Body of pancreas (tissue), 4 donors: ENCODE measurements around the gene CST7. TPM values are rescaled to one million over a fixed set of nuclear protein-coding genes. Genes with fewer than 3 reads are reported as not detected.

Source experiments
- ATAC-seq: fragments of 150-250 bp; one replicate; pipeline ENCODE4 v1.9.1; 2016
- DNase-seq, 4 donors: peaks; one replicate each; pipeline ENCODE4 v3.0.0-alpha.2; 2019
- H3K27ac ChIP-seq, 4 donors: fragments of 200-600 bp; sonication (generic); 1 replicate in 3 of 4; 2 replicates in 1 of 4; pipeline versions ENCODE4 v1.5.1 to v1.6.1; 2016 to 2019; ENCODE audit warnings: mild to moderate bottlenecking in 1 of 4, mixed read lengths in 1 of 4, moderate library complexity in 1 of 4
- H3K27me3 ChIP-seq, 2 donors: fragments of 200-600 bp; sonication (generic); one replicate each; pipeline ENCODE4 v1.6.0; 2016; ENCODE audit warnings: mild to moderate bottlenecking in 1 of 2
- H3K36me3 ChIP-seq, 2 donors: fragments of 200-600 bp; sonication (generic); replicated peaks in 1 of 2; 2 replicates each; pipeline ENCODE4 v1.5.1; 2016; ENCODE audit warnings: low read depth in 2 of 2; ENCODE audit not compliant: insufficient read depth in 1 of 2
- H3K4me1 ChIP-seq: fragments of 200-600 bp; sonication (generic); one replicate; pipeline ENCODE4 v1.6.0; 2016
- H3K4me3 ChIP-seq, 2 donors: fragments of 200-600 bp; sonication (generic); 1 replicate in 1 of 2; 2 replicates in 1 of 2; pipeline ENCODE4 v1.5.1; 2016 to 2019
- H3K9me3 ChIP-seq, 3 donors: fragments of 200-600 bp; sonication (generic); 1 replicate in 2 of 3; 2 replicates in 1 of 3; pipeline ENCODE4 v1.5.1; 2016
- POLR2A ChIP-seq, 3 donors: fragments of 450-650 bp; IDR thresholded peaks; one replicate each; pipeline ENCODE4 v1.6.1; 2016; ENCODE audit warnings: antibody characterized with exemption in 3 of 3, mild to moderate bottlenecking in 2 of 3
- WGBS, 2 donors: methylation state at CpG; one replicate each; pipeline ENCODE4 v1.1.5; 2017; 5-methylcytosine and 5-hydroxymethylcytosine counted together
- intact Hi-C: fragments of 100-400 bp; cut with DNase I; formaldehyde crosslinking; loops from one replicate; pipeline ENCODE4 v1.15.1; 2023
- total RNA-seq, 2 donors: library from RNA; depleted of rRNA; stranded (reverse); fragments of >200 nt; gene quantifications; one replicate each; pipeline ENCODE4 v1.1.0, GENCODE V29; 2016
- TF ChIP-seq, protein P1 (sequence below), 7 experiments: fragments of 450-650 bp in 4 of 7; fragments of 200-600 bp in 3 of 7; sonication (generic) in 3 of 7; IDR thresholded peaks; one replicate each; pipeline ENCODE4 v1.5.1; 2016 to 2019; ENCODE audit warnings: antibody characterized with exemption in 7 of 7

CST7 gene
- total RNA-seq, 2 donors from 2014 or later: 1.8 to 4.0 TPM

DNA sequence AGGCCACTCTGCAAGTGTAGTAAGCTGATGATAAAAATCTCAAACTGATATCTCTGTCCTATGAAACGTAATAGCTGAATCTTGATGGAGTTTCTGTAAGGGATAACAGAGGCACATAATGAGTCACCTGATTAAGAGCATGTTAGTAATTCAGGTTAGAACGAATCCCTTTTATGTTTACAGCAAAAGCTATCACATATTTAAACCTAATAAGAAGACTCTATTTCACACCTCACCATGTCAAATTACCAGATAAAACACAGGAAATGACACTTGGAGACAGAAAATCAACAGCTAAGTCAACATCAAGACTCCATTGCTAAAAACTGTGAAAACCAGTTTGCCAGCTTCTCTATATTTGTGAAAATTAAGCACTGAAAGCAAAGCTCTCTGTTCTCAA is 11.8 kb downstream of the CST7 start:
- Histone ChIP-seq H3K27ac (no peak overlapping the region), H3K36me3 (peaks cover 0 to 14% of the 10 kb centered on the region in 2 donors), H3K27me3 (no peaks in the 10 kb centered on the region), H3K4me1 (peaks cover 4% of the 10 kb centered on the region), H3K9me3 (no peaks in the 10 kb centered on the region), H3K4me3 (no peak overlapping the region)
- intact Hi-C loops: no loop called here
- DNase-seq (no peak), ATAC-seq (no peak)
- TF ChIP-seq, protein P1, sequence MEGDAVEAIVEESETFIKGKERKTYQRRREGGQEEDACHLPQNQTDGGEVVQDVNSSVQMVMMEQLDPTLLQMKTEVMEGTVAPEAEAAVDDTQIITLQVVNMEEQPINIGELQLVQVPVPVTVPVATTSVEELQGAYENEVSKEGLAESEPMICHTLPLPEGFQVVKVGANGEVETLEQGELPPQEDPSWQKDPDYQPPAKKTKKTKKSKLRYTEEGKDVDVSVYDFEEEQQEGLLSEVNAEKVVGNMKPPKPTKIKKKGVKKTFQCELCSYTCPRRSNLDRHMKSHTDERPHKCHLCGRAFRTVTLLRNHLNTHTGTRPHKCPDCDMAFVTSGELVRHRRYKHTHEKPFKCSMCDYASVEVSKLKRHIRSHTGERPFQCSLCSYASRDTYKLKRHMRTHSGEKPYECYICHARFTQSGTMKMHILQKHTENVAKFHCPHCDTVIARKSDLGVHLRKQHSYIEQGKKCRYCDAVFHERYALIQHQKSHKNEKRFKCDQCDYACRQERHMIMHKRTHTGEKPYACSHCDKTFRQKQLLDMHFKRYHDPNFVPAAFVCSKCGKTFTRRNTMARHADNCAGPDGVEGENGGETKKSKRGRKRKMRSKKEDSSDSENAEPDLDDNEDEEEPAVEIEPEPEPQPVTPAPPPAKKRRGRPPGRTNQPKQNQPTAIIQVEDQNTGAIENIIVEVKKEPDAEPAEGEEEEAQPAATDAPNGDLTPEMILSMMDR (IDR thresholded peaks at IDR 0.05): no peak
- TF ChIP-seq POLR2A (IDR thresholded peaks at IDR 0.05): no peak
- WGBS, 2 donors: 57 to 58% methylated on average over 2 of the region's 2 CpGs

DNA sequence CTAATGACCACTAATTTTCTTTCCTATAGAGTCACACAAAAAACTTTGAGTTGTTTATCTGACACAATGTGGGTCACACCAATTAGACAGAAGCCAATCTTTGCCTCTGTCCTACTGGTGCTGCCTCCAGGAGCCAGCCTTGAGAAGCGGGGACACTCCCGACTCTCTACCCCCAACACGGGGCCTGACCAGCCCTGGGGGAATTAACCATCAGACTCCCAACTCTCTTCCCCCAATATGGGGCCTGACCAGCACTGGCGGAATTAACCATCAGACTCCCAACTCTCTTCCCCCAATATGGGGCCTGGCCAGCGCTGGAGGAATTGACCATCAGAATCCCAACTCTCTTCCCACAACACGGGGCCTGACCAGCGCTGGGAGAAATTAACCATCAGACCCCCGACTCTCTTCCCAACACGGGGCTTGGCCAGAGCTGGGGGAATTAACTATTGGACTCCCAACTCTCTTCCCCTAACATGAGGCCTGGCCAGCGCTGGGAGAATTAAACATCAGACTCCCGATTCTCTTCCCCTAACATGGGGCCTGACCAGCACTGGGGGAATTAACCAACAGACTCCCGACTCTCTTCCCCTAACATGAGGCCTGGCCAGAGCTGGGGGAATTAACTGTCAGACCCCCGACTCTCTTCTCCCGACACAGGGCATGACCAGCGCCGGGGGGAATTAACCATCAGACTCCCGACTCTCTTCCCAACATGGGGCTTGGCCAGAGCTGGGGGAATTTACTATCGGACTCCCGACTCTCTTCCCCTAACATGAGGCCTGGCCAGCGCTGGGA is 12.5 kb downstream of the CST7 start:
- WGBS, 2 donors: 80 to 86% methylated on average over 20 of the region's 20 CpGs
- Histone ChIP-seq H3K27me3 (no peaks in the 10 kb centered on the region), H3K4me1 (peaks cover 4% of the 10 kb centered on the region), H3K9me3 (no peaks in the 10 kb centered on the region), H3K27ac (no peak overlapping the region), H3K36me3 (peaks cover 0 to 14% of the 10 kb centered on the region in 2 donors), H3K4me3 (no peak overlapping the region)
- TF ChIP-seq, protein P1 (IDR thresholded peaks at IDR 0.05): no peak
- TF ChIP-seq POLR2A (IDR thresholded peaks at IDR 0.05): no peak
- ATAC-seq (no peak), DNase-seq (peak in 1 of 4 donors; percentile 7)
- intact Hi-C loops: no loop called here

DNA sequence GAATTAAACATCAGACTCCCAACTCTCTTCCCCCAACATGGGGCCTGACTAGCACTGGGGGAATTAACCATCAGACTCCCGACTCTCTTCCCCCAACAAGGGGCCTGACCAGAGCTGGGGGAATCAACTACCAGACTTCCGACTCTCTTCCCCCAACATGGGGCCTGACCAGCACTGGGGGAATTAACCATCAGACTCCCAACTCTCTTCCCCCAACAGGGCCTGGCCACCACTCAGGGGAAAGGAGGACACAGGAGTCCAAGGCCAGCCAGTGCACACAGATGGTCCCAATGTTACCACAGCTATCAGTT is 13.1 kb downstream of the CST7 start:
- TF ChIP-seq, protein P1 (IDR thresholded peaks at IDR 0.05): no peak
- TF ChIP-seq POLR2A (IDR thresholded peaks at IDR 0.05): no peak
- intact Hi-C loops: no loop called here
- 84 to 96% methylated on average over 2 of the region's 2 CpGs for WGBS, 2 donors
- peaks cover 4% of the 10 kb centered on the region for H3K4me1 ChIP-seq
- no peaks in the 10 kb centered on the region for H3K27me3 ChIP-seq
- peaks cover 0 to 14% of the 10 kb centered on the region in 2 donors for H3K36me3 ChIP-seq
- H3K27ac ChIP-seq: no peak overlapping the region
- no peak for DNase-seq
- H3K4me3 ChIP-seq: no peak overlapping the region
- no peaks in the 10 kb centered on the region for H3K9me3 ChIP-seq
- no peak for ATAC-seq

DNA sequence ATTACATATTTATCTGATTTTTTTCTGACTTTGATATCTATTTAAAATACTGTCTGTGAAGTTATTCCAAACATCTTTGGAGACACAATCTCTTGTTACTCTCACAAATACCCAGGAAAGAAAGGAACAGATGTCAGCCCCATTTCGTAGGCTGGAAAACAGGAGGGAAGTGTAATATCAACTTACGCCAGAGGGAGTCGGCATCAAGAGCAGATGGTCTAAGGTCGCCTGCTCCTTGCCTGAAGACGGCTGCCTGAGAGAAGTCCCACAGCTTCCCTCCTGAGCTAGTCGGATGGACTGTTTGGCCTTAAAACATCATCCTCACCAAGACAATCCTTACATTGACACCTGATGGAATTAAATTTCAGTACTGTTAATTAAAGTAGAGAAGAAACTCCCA is 13.4 kb downstream of the CST7 start:
- no peak for ATAC-seq
- TF ChIP-seq, protein P1 (IDR thresholded peaks at IDR 0.05): no peak
- TF ChIP-seq POLR2A (IDR thresholded peaks at IDR 0.05): no peak
- 88 to 91% methylated on average over 6 of the region's 6 CpGs for WGBS, 2 donors

More for the DNA sequence above, 13.4 kb downstream of the CST7 start:
- H3K4me3 ChIP-seq: no peak overlapping the region
- H3K27me3 ChIP-seq: no peaks in the 10 kb centered on the region
- H3K36me3 ChIP-seq: peaks cover 0 to 14% of the 10 kb centered on the region in 2 donors
- H3K4me1 ChIP-seq: peaks cover 4% of the 10 kb centered on the region
- no peak overlapping the region for H3K27ac ChIP-seq
- intact Hi-C loops: no loop called here
- peak in 1 of 4 donors; percentile 4 for DNase-seq
- no peaks in the 10 kb centered on the region for H3K9me3 ChIP-seq
